ENCODE measurements around the gene PDE6G.

PDE6G gene

GRCh38 chr17:81648013-81648706, 8.2 kb downstream of the PDE6G start:
- DNase-seq (ENCODE audit: low read depth in 1 of 2, low spot score in 1 of 2): no peak
- H3K27me3 ChIP-seq (ENCODE audit: insufficient read depth, poor library complexity, severe bottlenecking): no peaks in the 10 kb centered on the region
- H3K4me3 ChIP-seq (replicated peaks; ENCODE audit: insufficient read depth, low read length): no peak overlapping the region
- no peak overlapping the region for H3K27ac ChIP-seq (replicated peaks)
- TF ChIP-seq REST (IDR thresholded peaks at IDR 0.05; ENCODE audit: insufficient replicate concordance, low read depth) (no peak), POLR2AphosphoS5 (IDR thresholded peaks at IDR 0.05; ENCODE audit: low read depth) (no peak), SPI1 (IDR thresholded peaks at IDR 0.05; ENCODE audit: borderline replicate concordance, low read depth) (no peak), GABPA (IDR thresholded peaks at IDR 0.05; ENCODE audit: low read depth) (no peak), CTCF (IDR thresholded peaks at IDR 0.05; ENCODE audit: insufficient read depth, low read length) (no peak)

GRCh38 chr17:81647640-81648012, 8.7 kb downstream of the PDE6G start:
- no peak for DNase-seq (ENCODE audit: low read depth in 1 of 2, low spot score in 1 of 2)
- no peaks in the 10 kb centered on the region for H3K27me3 ChIP-seq (ENCODE audit: insufficient read depth, poor library complexity, severe bottlenecking)
- H3K4me3 ChIP-seq (replicated peaks; ENCODE audit: insufficient read depth, low read length): no peak overlapping the region
- no peak overlapping the region for H3K27ac ChIP-seq (replicated peaks)
- TF ChIP-seq SPI1 (IDR thresholded peaks at IDR 0.05; ENCODE audit: borderline replicate concordance, low read depth) (no peak), POLR2AphosphoS5 (IDR thresholded peaks at IDR 0.05; ENCODE audit: low read depth) (no peak), REST (IDR thresholded peaks at IDR 0.05; ENCODE audit: insufficient replicate concordance, low read depth) (no peak), GABPA (IDR thresholded peaks at IDR 0.05; ENCODE audit: low read depth) (no peak), CTCF (IDR thresholded peaks at IDR 0.05; ENCODE audit: insufficient read depth, low read length) (no peak)

GRCh38 chr17:81646869-81647600, 9.3 kb downstream of the PDE6G start:
- H3K27ac ChIP-seq (replicated peaks): no peak overlapping the region
- no peak for DNase-seq (ENCODE audit: low read depth in 1 of 2, low spot score in 1 of 2)
- TF ChIP-seq GABPA (IDR thresholded peaks at IDR 0.05; ENCODE audit: low read depth) (no peak), CTCF (IDR thresholded peaks at IDR 0.05; ENCODE audit: insufficient read depth, low read length) (no peak), REST (IDR thresholded peaks at IDR 0.05; ENCODE audit: insufficient replicate concordance, low read depth) (no peak), SPI1 (IDR thresholded peaks at IDR 0.05; ENCODE audit: borderline replicate concordance, low read depth) (no peak)
- no peaks in the 10 kb centered on the region for H3K27me3 ChIP-seq (ENCODE audit: insufficient read depth, poor library complexity, severe bottlenecking)
- H3K4me3 ChIP-seq (replicated peaks; ENCODE audit: insufficient read depth, low read length): no peak overlapping the region

Measured in HL-60 (cell line).